Prostate gland (tissue), 2 donors: ENCODE results near the gene CTBP2. TPM values are rescaled to one million over a fixed set of nuclear protein-coding genes. Genes with fewer than 3 reads are reported as not detected.
A peak's percentile ranks its signal among the peaks of the same experiment; 100 is the strongest.

ENCODE experiments used
- DNase-seq: peaks from one replicate; pipeline ENCODE4 v3.0.0-alpha.2; 2019; ENCODE audit warnings: low spot score
- H3K27ac ChIP-seq, 2 donors: fragments of 200-600 bp; sonication (generic); 2 replicates each; pipeline ENCODE4 v1.5.1; 2017 to 2019
- H3K27me3 ChIP-seq: fragments of 200-600 bp; sonication (generic); replicated peaks from 2 replicates; pipeline ENCODE4 v1.5.1; 2019; ENCODE audit not compliant: insufficient read depth
- H3K36me3 ChIP-seq, 2 donors: fragments of 200-600 bp; sonication (generic); 1 replicate in 1 of 2; 2 replicates in 1 of 2; pipeline versions ENCODE4 v1.5.1 to v1.8.1; 2017 to 2019
- H3K4me1 ChIP-seq: fragments of 200-600 bp; sonication (generic); replicated peaks from 2 replicates; pipeline ENCODE4 v1.5.1; 2019
- H3K4me3 ChIP-seq, 2 donors: fragments of 200-600 bp; sonication (generic); 2 replicates each; pipeline ENCODE4 v1.5.1; 2017 to 2019
- H3K9me3 ChIP-seq: fragments of 200-600 bp; sonication (generic); 2 replicates; pipeline ENCODE4 v1.5.1; 2017
- POLR2A ChIP-seq: fragments of 450-650 bp; IDR thresholded peaks from one replicate; pipeline ENCODE4 v1.6.1; 2016; ENCODE audit warnings: antibody characterized with exemption, mild to moderate bottlenecking
- POLR2AphosphoS5 ChIP-seq: sonication (generic); formaldehyde crosslinking; IDR thresholded peaks from one replicate; pipeline ENCODE4 v1.6.1; 2017; ENCODE audit warnings: antibody characterized with exemption
- WGBS: methylation state at CpG from one replicate; pipeline ENCODE4 v1.1.5; 2018; 5-methylcytosine and 5-hydroxymethylcytosine counted together
- intact Hi-C: fragments of 100-400 bp; cut with DNase I; formaldehyde crosslinking; loops from one replicate; pipeline ENCODE4 v1.14.2; 2022
- total RNA-seq, 2 donors: library from RNA; depleted of rRNA; stranded (reverse); fragments of >200 nt; gene quantifications; one replicate each; pipeline ENCODE4 v1.1.0, GENCODE V29; 2016
- TF ChIP-seq, protein P1 (sequence below), 4 experiments: fragments of 200-600 bp in 2 of 4; fragments of 450-650 bp in 2 of 4; sonication (generic) in 2 of 4; IDR thresholded peaks; 1 replicate in 3 of 4; 2 replicates in 1 of 4; pipeline ENCODE4 v1.5.1; 2016 to 2019; ENCODE audit warnings: antibody characterized with exemption in 4 of 4, mild to moderate bottlenecking in 2 of 4, moderate library complexity in 2 of 4

Gene CTBP2
- total RNA-seq, 2 donors from 2014 or later = 70.2 to 89.7 TPM

DNA sequence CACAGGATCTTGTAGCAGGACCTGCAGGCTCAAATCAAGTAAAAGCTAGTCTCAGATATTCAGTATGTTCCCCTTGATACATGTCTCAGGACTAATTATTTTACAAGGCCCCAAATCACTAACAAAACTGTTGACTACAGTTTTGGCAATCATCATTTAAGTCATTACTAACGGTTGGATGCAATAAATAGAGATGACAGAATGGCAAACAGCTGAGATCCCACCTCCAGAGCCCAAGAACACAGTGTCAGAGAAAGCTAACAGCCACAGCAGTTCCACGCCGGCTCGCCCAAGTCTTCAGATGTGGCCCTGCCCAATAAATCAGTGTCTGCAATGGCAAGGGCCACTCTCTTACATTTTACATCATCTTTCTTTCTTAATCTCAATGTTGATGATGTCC, 87.6 kb downstream of the CTBP2 start:
- no peaks in the 10 kb centered on the region for H3K9me3 ChIP-seq
- H3K27ac ChIP-seq = no peak overlapping the region
- H3K27me3 ChIP-seq = no peaks in the 10 kb centered on the region
- intact Hi-C loops = no loop called here
- no peak for DNase-seq
- peaks cover 3% of the 10 kb centered on the region for H3K4me1 ChIP-seq
- no peaks in the 10 kb centered on the region for H3K36me3 ChIP-seq
- no peak overlapping the region for H3K4me3 ChIP-seq
- WGBS = 60% methylated on average over 4 of the region's 4 CpGs
- no peak for TF ChIP-seq POLR2AphosphoS5
- TF ChIP-seq, protein P1, sequence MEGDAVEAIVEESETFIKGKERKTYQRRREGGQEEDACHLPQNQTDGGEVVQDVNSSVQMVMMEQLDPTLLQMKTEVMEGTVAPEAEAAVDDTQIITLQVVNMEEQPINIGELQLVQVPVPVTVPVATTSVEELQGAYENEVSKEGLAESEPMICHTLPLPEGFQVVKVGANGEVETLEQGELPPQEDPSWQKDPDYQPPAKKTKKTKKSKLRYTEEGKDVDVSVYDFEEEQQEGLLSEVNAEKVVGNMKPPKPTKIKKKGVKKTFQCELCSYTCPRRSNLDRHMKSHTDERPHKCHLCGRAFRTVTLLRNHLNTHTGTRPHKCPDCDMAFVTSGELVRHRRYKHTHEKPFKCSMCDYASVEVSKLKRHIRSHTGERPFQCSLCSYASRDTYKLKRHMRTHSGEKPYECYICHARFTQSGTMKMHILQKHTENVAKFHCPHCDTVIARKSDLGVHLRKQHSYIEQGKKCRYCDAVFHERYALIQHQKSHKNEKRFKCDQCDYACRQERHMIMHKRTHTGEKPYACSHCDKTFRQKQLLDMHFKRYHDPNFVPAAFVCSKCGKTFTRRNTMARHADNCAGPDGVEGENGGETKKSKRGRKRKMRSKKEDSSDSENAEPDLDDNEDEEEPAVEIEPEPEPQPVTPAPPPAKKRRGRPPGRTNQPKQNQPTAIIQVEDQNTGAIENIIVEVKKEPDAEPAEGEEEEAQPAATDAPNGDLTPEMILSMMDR (IDR thresholded peaks at IDR 0.05) = no peak
- no peak for TF ChIP-seq POLR2A

DNA sequence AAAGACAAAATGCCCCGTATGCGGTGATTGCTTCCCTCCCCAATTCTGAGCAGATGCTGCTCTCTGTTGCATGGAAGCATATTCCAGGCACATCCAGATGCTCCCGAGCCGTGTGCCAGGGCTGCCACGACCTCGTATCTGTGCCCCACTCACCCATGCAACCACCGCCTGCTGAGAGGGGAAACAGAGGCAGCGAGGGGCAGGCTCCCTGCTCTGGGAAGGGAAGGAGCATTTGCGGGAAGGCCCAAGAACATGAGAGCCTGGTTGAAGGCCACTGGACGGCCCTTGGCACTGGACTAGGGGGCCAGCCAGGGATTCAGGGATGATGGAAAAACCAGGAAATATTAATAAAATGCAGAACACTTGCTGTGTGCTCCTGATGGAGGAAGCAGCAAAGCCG, 89.4 kb downstream of the CTBP2 start:
- Histone ChIP-seq H3K9me3 (no peaks in the 10 kb centered on the region), H3K4me1 (peaks cover 3% of the 10 kb centered on the region), H3K27me3 (no peaks in the 10 kb centered on the region), H3K27ac (no peak overlapping the region), H3K4me3 (no peak overlapping the region), H3K36me3 (no peaks in the 10 kb centered on the region)
- TF ChIP-seq POLR2AphosphoS5 (no peak), POLR2A (no peak)
- TF ChIP-seq, protein P1 (IDR thresholded peaks at IDR 0.05) = no peak
- 93% methylated on average over 11 of the region's 11 CpGs for WGBS
- intact Hi-C loops = no loop called here
- no peak for DNase-seq

DNA sequence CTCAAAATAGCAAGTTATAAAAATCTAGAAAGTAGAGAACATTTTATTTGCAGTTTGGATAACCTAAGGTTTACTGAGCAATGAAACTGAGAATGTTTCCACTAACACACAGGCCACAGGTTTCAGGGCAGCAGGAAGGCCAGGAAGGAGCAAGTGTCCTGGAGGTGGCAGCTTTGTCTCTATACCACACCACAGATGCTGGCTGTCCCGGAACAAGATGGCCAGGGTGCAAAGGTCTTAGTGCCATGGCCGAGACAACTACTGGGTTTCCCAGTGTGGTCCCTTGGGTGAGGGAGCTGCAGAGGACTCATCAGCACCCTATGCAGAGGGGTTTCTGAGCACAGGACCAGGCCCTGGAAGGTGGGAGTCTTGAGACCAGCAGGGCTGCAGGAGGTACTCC, 92.0 kb downstream of the CTBP2 start:
- Histone ChIP-seq H3K36me3 (no peaks in the 10 kb centered on the region), H3K4me1 (peaks cover 22% of the 10 kb centered on the region), H3K9me3 (no peaks in the 10 kb centered on the region), H3K4me3 (no peak overlapping the region), H3K27ac (peak overlapping the region in 1 of 2 donors; percentile 33), H3K27me3 (no peaks in the 10 kb centered on the region)
- intact Hi-C loops = no loop called here
- no peak for DNase-seq
- TF ChIP-seq POLR2A (no peak), POLR2AphosphoS5 (no peak)
- TF ChIP-seq, protein P1 (IDR thresholded peaks at IDR 0.05) = no peak
- 76% methylated on average over 2 of the region's 2 CpGs for WGBS

DNA sequence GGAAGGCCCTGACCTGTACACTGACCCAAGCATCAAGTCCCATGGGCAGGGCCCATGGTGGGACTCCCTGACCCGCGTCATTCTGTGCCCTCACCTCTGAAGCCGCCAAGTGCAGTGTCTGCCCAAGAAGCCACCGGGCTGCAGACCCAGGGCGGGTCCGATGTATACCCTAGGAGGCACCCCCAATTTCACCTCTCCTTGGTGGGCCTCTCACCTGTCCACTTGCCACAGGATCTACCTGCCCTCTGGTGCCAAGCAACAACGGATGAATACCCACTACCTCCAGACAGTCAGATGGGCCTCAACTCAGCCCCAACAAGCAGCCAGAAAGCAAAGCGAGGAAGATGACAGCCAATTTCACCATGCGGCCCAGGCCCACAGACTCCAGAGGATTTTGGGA, 92.6 kb downstream of the CTBP2 start:
- 93% methylated on average over 9 of the region's 9 CpGs for WGBS
- no peak for TF ChIP-seq POLR2A
- TF ChIP-seq POLR2AphosphoS5 = no peak
- TF ChIP-seq, protein P1 (IDR thresholded peaks at IDR 0.05) = no peak
- Histone ChIP-seq H3K27me3 (no peaks in the 10 kb centered on the region), H3K4me3 (no peak overlapping the region), H3K36me3 (no peaks in the 10 kb centered on the region), H3K9me3 (no peaks in the 10 kb centered on the region), H3K4me1 (peaks cover 27% of the 10 kb centered on the region), H3K27ac (peak overlapping the region in 1 of 2 donors; percentile 33)
- intact Hi-C loops = no loop called here
- no peak for DNase-seq

DNA sequence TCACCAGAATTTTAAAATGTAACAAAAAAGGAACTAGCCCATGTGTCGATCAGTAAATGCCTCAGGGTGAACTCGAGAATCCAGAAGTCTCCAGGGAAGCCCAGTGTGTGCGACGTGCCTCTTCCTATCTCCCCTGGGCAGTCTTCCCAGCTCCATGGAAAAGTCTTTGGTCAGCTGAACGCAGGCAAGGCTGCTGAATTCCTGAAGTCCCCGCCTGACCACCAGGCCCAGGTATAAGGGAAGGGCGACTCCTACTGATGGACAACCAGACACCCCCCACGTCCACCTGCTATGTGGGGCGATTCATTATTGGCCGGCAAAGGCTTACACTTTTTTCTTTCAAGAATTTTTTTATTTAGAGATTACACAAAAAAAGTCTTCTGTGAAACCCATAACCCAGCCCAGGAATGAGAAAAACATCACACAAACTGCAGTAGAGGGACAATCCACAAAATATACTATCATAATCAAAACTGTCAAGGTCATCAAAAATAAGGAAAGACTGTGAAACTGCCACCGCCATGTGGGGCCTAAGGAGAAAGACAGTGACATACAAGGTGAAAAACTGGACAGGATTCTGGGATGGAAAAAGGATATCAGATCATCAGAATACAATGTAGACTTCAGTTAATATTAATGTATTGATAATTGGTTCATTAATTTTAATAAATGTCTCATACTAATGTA, 93.5 kb downstream of the CTBP2 start:
- 54% methylated on average over 11 of the region's 11 CpGs for WGBS
- no peaks in the 10 kb centered on the region for H3K9me3 ChIP-seq
- no peak for DNase-seq
- H3K27ac ChIP-seq = peak overlapping the region; percentile 90 to 91
- no peak overlapping the region for H3K4me3 ChIP-seq
- H3K27me3 ChIP-seq = no peaks in the 10 kb centered on the region
- TF ChIP-seq, protein P1 (IDR thresholded peaks at IDR 0.05) = no peak
- TF ChIP-seq POLR2A = no peak
- TF ChIP-seq POLR2AphosphoS5 = no peak
- H3K4me1 ChIP-seq = peaks cover 36% of the 10 kb centered on the region
- intact Hi-C loops = no loop called here
- no peaks in the 10 kb centered on the region for H3K36me3 ChIP-seq
